ENCODE data around the gene SIGLEC12.

SIGLEC12 gene

DNA sequence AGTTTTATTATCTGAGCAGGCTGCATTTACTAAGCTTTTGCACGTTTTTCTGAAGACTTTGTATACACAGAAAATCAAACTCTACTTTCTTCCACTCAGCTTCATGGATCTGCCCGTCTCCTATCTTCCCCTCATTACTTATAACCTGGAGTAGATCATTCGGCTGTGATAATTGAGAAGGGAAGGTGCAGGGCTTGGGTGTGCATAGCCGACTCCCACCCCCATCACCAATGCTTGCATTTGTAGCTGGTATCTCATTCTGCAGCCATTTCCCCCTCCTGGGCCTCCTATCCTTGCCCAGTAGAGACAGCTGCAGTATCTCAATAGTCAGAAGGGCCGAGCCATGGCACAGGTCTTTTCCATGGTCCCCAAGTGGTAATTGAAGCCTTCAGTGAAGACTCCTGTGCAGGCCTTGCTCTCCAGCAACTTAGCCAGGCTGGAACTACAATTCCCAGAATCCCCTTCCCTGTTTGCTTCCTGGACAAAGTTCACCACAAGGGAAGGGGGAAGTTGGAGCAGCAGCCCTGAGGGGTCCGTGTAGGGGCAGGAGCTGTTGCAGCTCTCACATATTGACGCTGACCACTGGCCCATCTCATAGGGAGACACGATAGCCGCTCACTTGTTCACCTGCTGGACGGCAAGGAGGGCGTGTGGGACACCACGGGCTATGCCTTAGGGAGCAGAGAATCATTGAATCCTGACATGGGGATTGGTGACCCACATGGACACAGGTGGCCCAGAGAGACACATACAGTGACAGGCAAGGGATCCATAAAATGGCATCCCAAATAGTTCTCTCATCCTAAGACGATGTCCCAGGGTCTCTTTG, 41.2 kb downstream of the SIGLEC12 start:
- H3K36me3 ChIP-seq (ENCODE audit: insufficient read depth, low read length): no peaks in the 10 kb centered on the region
- peak overlapping the region; percentile 51; the same call in 1 of the 2 replicates for H3K4me3 ChIP-seq
- H3K9me3 ChIP-seq (ENCODE audit: low read depth, low read length): no peaks in the 10 kb centered on the region
- DNase-seq (ENCODE audit: low read depth, low spot score): no peak
- no peak overlapping the region for H3K27ac ChIP-seq
- no peak overlapping the region for H3K9ac ChIP-seq (ENCODE audit: insufficient read length)
- peak; percentile 35; the same call in 1 of the 2 replicates for TF ChIP-seq POLR2AphosphoS5 (IDR thresholded peaks at IDR 0.05; ENCODE audit: borderline replicate concordance, low read depth, low read length)
- TF ChIP-seq EZH2 (IDR thresholded peaks at IDR 0.05): no peak

DNA sequence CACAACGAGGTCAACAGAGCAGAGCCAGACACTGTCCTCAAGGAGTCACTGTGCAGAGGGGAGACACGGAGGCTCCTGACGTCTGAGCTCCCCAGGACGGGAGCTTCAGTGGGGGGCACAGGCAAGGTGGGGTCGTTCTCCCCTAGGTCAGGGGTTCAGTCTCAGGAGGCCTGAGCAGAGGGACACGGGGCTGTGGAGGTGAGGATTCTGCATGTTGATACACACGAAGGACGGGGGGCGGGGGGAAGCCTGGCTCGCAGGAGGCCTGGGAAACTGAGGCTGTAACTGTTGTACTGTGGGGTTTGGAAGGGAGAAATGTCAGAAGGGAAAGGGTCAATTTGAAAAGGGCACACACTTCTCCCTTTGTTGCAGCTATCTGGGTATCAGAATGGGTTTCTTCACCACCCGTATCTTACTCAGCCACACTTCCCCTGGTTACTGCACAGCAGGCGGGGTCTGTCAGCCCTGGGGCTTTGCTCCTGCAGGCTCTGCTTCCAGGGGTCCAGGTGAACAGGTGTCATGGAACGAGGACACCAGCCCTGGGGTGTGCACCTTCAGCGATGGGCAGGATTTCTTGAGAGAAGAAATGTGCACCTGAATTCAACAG, 42.6 kb downstream of the SIGLEC12 start:
- H3K4me3 ChIP-seq: no peak overlapping the region
- H3K27ac ChIP-seq: no peak overlapping the region
- DNase-seq (ENCODE audit: low read depth, low spot score): no peak
- H3K36me3 ChIP-seq (ENCODE audit: insufficient read depth, low read length): no peaks in the 10 kb centered on the region
- no peaks in the 10 kb centered on the region for H3K9me3 ChIP-seq (ENCODE audit: low read depth, low read length)
- no peak for TF ChIP-seq FOXP2 (optimal IDR thresholded peaks at IDR 0.05; ENCODE audit: control extremely low read depth, extremely low read length, insufficient read depth)
- no peak for TF ChIP-seq EZH2 (IDR thresholded peaks at IDR 0.05)
- no peak for TF ChIP-seq POLR2AphosphoS5 (IDR thresholded peaks at IDR 0.05; ENCODE audit: borderline replicate concordance, low read depth, low read length)
- H3K9ac ChIP-seq (ENCODE audit: insufficient read length): no peak overlapping the region

DNA sequence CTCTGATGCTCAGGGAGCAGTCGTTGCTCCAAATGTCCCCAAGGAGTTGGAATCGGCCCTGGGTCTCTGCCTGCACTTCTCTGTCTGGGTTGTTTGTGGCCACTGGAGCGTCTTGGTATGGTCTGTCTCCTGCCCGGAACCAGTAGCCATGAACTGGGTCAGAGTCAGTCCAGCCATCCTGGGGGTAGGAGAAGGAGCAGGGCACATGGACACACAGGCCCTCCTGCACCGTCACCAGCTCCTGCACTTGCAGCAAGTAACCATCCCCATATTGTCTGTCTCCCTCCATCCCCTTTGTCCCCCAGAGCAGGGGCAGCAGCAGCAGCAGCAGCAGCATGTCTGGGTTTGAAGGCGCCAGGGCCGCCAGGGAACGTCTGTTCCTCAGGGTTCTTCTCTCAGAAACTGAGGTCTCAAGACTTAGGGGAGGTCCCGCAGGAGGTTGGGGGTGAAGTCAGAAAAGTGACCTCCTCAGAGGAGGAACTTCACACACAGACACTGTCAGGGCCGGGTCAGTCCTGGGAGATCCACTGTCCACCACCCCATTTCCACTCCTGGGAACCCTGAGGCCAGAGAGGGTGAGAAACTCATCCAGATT, 43.5 kb downstream of the SIGLEC12 start, which contains the start of gene SIGLEC8:
Gene SIGLEC8 (minus strand): TSS at position 404 of the 595 bp plus-strand sequence. CDS start 67 bp downstream, at position 337.
- Histone ChIP-seq H3K9ac (ENCODE audit: insufficient read length) (no peak within 1 kb of the TSS), H3K4me3 (no peak within 1 kb of the TSS), H3K36me3 (ENCODE audit: insufficient read depth, low read length) (no peaks in the 10 kb centered on the region), H3K9me3 (ENCODE audit: low read depth, low read length) (no peaks in the 10 kb centered on the region), H3K27ac (no peak within 1 kb of the TSS)
- TF ChIP-seq EZH2 (IDR thresholded peaks at IDR 0.05) (no peak), POLR2AphosphoS5 (IDR thresholded peaks at IDR 0.05; ENCODE audit: borderline replicate concordance, low read depth, low read length) (no peak), FOXP2 (optimal IDR thresholded peaks at IDR 0.05; ENCODE audit: control extremely low read depth, extremely low read length, insufficient read depth) (no peak)
- DNase-seq (ENCODE audit: low read depth, low spot score): no peak

DNA sequence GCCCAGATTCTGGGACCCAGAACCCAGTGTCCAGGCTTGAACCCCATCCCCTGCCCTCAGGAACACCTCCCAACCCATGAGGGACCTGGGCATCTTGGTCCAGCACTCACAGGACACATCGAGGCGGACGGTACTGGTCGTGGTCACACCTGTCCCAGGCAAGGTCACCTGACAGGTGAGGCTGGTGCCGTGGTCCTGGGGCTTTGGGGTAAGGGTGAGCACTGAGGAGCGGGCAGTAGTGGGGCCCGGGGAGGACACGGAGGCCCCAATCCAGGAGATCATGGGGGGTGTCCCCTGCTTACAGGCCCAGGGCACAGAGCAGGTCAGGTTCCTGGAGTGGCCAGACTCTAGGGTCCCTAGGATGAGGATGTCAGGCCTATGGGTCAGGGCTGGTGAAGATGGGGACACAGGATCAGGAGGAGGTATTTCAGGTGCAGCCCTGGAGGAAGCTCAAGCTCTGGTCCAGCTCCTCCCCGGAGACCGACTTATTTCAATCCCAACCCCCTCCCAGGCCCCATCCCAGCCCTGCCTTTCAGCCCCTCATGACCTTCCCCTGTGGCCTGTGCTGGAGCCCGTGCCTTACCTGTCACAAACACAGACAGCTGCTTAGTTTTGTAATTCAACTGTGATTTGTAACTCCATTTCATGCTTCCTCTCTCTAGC, 44.1 kb downstream of the SIGLEC12 start:
- no peak overlapping the region for H3K27ac ChIP-seq
- no peak overlapping the region for H3K9ac ChIP-seq (ENCODE audit: insufficient read length)
- H3K36me3 ChIP-seq (ENCODE audit: insufficient read depth, low read length): no peaks in the 10 kb centered on the region
- no peaks in the 10 kb centered on the region for H3K9me3 ChIP-seq (ENCODE audit: low read depth, low read length)
- no peak for TF ChIP-seq FOXP2 (optimal IDR thresholded peaks at IDR 0.05; ENCODE audit: control extremely low read depth, extremely low read length, insufficient read depth)
- no peak for TF ChIP-seq POLR2AphosphoS5 (IDR thresholded peaks at IDR 0.05; ENCODE audit: borderline replicate concordance, low read depth, low read length)
- TF ChIP-seq EZH2 (IDR thresholded peaks at IDR 0.05): no peak
- DNase-seq (ENCODE audit: low read depth, low spot score): no peak
- H3K4me3 ChIP-seq: no peak overlapping the region

DNA sequence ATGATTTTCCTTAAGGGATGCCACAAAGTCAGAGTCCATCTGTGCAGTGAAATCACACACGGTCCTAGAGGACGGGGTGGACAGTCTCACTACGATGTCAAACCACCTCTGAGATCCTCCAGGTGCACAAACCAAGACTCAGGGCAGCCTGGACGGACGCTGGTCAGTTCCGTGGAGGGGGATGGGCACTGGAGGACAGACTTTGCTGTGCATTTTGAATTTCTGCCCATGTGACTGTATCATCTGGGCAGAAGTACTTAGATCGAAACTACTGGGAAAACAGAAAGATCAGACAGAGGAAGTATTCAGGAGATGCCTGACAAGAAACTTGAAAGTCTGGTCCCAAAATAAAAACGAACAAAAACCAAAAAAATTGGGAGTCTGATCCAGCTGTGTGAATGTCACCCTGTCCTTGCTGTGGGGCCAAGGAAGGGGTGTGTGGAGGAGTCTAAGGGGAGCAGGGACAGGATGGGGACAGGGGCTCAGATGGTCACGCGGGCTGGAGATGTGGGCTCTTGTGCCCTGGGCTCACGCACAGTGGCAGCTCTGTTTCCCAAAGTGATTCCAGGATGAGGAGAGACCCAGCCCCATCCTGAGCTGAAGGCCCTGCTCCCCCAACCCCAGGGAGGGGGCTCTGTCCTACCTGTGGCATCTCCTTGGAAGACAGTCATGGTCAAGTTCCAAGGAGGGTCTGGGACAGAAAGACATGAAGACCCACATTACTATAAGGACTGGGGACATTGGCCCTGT, 44.9 kb downstream of the SIGLEC12 start:
- Histone ChIP-seq H3K4me3 (no peak overlapping the region), H3K36me3 (ENCODE audit: insufficient read depth, low read length) (no peaks in the 10 kb centered on the region), H3K9me3 (ENCODE audit: low read depth, low read length) (no peaks in the 10 kb centered on the region), H3K27ac (no peak overlapping the region), H3K9ac (ENCODE audit: insufficient read length) (no peak overlapping the region)
- DNase-seq (ENCODE audit: low read depth, low spot score): no peak
- TF ChIP-seq FOXP2 (optimal IDR thresholded peaks at IDR 0.05; ENCODE audit: control extremely low read depth, extremely low read length, insufficient read depth) (no peak), EZH2 (IDR thresholded peaks at IDR 0.05) (no peak), POLR2AphosphoS5 (IDR thresholded peaks at IDR 0.05; ENCODE audit: borderline replicate concordance, low read depth, low read length) (no peak)

DNA sequence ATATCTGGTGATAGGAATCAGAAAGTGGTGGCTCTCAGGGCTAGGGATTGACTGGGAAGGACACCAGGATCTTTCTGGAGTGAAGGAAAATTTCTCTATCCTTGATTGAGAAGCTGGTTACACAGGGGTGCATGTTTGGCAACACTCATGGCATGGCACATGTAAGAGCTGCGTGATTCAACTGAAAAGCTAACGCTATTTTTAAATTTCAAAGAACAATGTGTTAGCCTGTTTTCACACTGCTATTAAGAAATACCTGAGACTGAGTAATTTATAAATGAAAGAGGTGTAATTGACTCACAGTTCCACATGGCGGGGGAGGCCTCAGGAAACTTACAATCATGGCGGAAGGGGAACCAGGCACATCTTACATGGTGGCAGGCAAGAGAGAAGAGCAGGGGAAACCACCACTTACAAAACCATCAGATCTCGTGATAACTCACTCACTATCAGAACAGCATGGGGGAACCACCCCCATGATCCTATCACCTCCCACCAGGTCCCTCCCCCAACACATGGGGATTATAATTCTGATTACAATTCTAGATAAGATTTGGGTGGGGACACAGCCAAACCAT, 50.8 kb downstream of the SIGLEC12 start:
- H3K4me3 ChIP-seq: no peak overlapping the region
- no peaks in the 10 kb centered on the region for H3K9me3 ChIP-seq (ENCODE audit: low read depth, low read length)
- no peak overlapping the region for H3K9ac ChIP-seq (ENCODE audit: insufficient read length)
- H3K36me3 ChIP-seq (ENCODE audit: insufficient read depth, low read length): no peaks in the 10 kb centered on the region
- TF ChIP-seq POLR2AphosphoS5 (IDR thresholded peaks at IDR 0.05; ENCODE audit: borderline replicate concordance, low read depth, low read length): no peak
- no peak for TF ChIP-seq FOXP2 (optimal IDR thresholded peaks at IDR 0.05; ENCODE audit: control extremely low read depth, extremely low read length, insufficient read depth)
- no peak for TF ChIP-seq EZH2 (IDR thresholded peaks at IDR 0.05)
- no peak for DNase-seq (ENCODE audit: low read depth, low spot score)
- H3K27ac ChIP-seq: no peak overlapping the region

DNA sequence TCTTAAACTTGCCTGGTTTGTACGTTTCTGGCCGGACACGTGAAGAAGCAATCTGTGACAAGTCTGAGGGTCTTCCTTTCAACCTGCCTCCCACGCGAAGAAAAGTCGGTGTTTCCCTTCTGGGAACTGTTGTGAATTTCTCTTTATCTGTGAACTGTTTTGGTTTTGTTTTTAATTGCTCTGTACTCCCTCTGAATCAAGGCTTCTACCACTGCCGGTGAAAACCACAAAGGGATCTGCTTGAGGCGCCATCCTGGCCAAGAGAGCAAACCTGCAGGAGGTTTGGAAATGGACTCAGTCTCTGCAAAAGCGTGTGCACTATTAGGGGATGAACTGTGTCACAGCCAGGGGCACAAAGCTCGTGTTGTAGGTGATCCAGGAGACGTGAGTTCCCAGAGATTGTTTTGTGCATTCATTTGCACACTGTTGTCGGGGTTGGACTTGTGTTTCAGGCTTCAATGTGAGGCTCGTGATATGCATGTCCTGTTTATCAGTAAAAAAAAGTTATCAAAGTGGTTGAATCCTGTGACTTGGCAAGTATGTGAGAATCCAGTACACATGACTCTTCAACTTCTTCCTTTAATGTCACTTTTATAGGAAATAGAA, 53.1 kb downstream of the SIGLEC12 start:
- Histone ChIP-seq H3K9me3 (ENCODE audit: low read depth, low read length) (no peaks in the 10 kb centered on the region), H3K4me3 (no peak overlapping the region), H3K9ac (ENCODE audit: insufficient read length) (no peak overlapping the region), H3K27ac (no peak overlapping the region), H3K36me3 (ENCODE audit: insufficient read depth, low read length) (no peaks in the 10 kb centered on the region)
- TF ChIP-seq FOXP2 (optimal IDR thresholded peaks at IDR 0.05; ENCODE audit: control extremely low read depth, extremely low read length, insufficient read depth) (no peak), EZH2 (IDR thresholded peaks at IDR 0.05) (no peak), POLR2AphosphoS5 (IDR thresholded peaks at IDR 0.05; ENCODE audit: borderline replicate concordance, low read depth, low read length) (no peak)
- no peak for DNase-seq (ENCODE audit: low read depth, low spot score)

All from SK-N-MC (cell line).